K562 (cell line): ENCODE results near the gene EOLA1. TPM values are rescaled to one million over a fixed set of nuclear protein-coding genes. Genes with fewer than 3 reads are reported as not detected.
A peak's percentile ranks its signal among the peaks of the same experiment; 100 is the strongest.

Experiments used
- EWSR1 ChIP-seq: fragments of 450-650 bp; IDR thresholded peaks from 2 replicates; pipeline ENCODE4 v1.6.1; 2018; ENCODE audit warnings: borderline replicate concordance, mild to moderate bottlenecking, low read depth, moderate library complexity; ENCODE audit not compliant: partially characterized antibody
- FOXP1 ChIP-seq: sonication (generic); formaldehyde crosslinking; IDR thresholded peaks from 2 replicates; pipeline ENCODE4 v1.8.0; 2022; ENCODE audit warnings: mild to moderate bottlenecking, missing genetic modification reagents
- GABPA ChIP-seq: fragments of 200-800 bp; sonication (Bioruptor generic); conservative IDR thresholded peaks from 2 replicates; pipeline ENCODE4 v1.6.1; 2016; ENCODE audit warnings: low read depth, missing genetic modification characterization, missing compliant biosample characterization
- JUND ChIP-seq, 2 experiments: IDR thresholded peaks; 2 replicates in 1 of 2; 3 replicates in 1 of 2; pipeline ENCODE4 v1.6.1; 2011; ENCODE audit warnings: borderline replicate concordance in 2 of 2, low read depth in 2 of 2, low read length in 2 of 2, improper control_type of control experiment in 1 of 2, missing biosample characterization in 1 of 2, missing genetic modification characterization in 1 of 2, missing genetic modification reagents in 1 of 2
- SPI1 ChIP-seq: IDR thresholded peaks from 2 replicates; pipeline ENCODE4 v1.6.1; 2011; ENCODE audit warnings: low read depth, low read length, control low read depth, borderline replicate concordance
- SRSF9 ChIP-seq: fragments of 200-400 bp; formaldehyde crosslinking; IDR thresholded peaks from 2 replicates; pipeline ENCODE4 v1.6.1; 2017; ENCODE audit warnings: low read depth, low read length, borderline replicate concordance
- ZNF766 ChIP-seq: fragments of 200-800 bp; sonication (Bioruptor generic); conservative IDR thresholded peaks from 2 replicates; pipeline ENCODE4 v1.6.1; 2016; ENCODE audit warnings: missing genetic modification characterization, missing compliant biosample characterization
- polyA plus RNA-seq, 8 experiments: library from polyadenylated mRNA; depleted of rRNA in 4 of 8; stranded (reverse) in 5 of 8; unstranded in 3 of 8; fragments of >200 nt; fragmentation: Nextera tagmentation in 2 of 8; fragmentation: Illumina TruSeq in 1 of 8; extraction: Ambion mirVana in 2 of 8; extraction: Trizol in 1 of 8; gene quantifications; 2 replicates each; pipeline versions ENCODE4 v1.2.1 to v1.2.3, GENCODE V29; 2011 to 2014; ENCODE audit warnings: inconsistent platforms in 1 of 8, missing spikeins in 1 of 8
- total RNA-seq, 7 experiments: library from RNA; depleted of rRNA in 6 of 7; stranded (reverse); fragments of >200 nt in 6 of 7; fragmentation: Illumina TruSeq in 2 of 7; extraction: Trizol in 2 of 7; gene quantifications; 2 replicates each; pipeline versions ENCODE4 v1.2.1 to v1.2.3, GENCODE V29; 2011 to 2021; ENCODE audit warnings: low replicate concordance in 1 of 7
- TF ChIP-seq, protein P1 (sequence below): sonication (generic); formaldehyde crosslinking; IDR thresholded peaks from 2 replicates; pipeline ENCODE4 v1.8.1; 2023; ENCODE audit warnings: mild to moderate bottlenecking, missing genetic modification reagents, moderate library complexity
- TF ChIP-seq, protein P2 (sequence below), 2 experiments: fragments of 250-450 bp in 1 of 2; fragments of 450-650 bp in 1 of 2; sonication (Bioruptor Pico) in 1 of 2; IDR thresholded peaks; 2 replicates each; pipeline versions ENCODE4 v1.6.1 to v1.8.0; 2016 to 2021; ENCODE audit warnings: mild to moderate bottlenecking in 2 of 2, moderate library complexity in 2 of 2, missing compliant biosample characterization in 1 of 2, missing genetic modification characterization in 1 of 2
- TF ChIP-seq, protein P3 (sequence below): fragments of 250-450 bp; sonication (Bioruptor Pico); IDR thresholded peaks from 2 replicates; pipeline ENCODE4 v1.5.0; 2021

The EOLA1 gene
- total and polyA plus RNA-seq, 9 of the 15 experiments (the other 6 are each of a cell fraction or from before 2014, with no cell fraction given): 6.3 to 32.9 (median 18.2) TPM

DNA sequence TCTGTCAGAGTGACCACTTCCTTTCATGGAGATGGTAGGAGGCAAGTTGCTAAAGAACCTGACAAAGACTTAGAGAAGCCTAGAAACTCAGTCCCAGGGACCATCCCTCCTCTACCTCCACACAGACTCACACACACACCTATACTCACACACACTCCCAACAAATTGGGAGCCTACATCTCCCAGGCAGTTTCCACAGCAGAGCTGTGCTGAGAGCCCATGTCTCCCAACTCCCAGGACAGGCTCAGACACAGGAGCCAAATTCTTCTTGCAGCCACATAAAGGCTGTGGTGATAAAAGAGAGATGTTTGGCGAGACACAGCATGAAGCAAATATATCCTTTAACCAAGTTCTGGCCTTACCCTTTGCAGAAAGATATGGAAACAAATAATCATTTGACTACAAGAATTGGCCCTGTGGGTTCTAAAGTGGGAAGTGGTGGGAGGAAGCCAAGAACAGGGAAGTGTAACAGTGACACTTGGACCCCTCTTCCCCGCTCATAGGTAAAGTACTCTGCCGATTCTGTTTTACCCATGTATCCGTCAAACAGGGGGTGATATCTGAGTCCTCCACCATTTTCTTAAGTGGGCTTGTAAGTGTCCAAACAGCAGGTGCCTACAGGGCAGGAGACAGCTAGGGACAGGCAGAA is 24.7 kb upstream of the EOLA1 start (continued):
- TF ChIP-seq, protein P1, sequence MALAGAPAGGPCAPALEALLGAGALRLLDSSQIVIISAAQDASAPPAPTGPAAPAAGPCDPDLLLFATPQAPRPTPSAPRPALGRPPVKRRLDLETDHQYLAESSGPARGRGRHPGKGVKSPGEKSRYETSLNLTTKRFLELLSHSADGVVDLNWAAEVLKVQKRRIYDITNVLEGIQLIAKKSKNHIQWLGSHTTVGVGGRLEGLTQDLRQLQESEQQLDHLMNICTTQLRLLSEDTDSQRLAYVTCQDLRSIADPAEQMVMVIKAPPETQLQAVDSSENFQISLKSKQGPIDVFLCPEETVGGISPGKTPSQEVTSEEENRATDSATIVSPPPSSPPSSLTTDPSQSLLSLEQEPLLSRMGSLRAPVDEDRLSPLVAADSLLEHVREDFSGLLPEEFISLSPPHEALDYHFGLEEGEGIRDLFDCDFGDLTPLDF: no peak
- TF ChIP-seq GABPA (tag) (0 out of 2 replicates have a peak, but pooled peaks have one; percentile 22), SPI1 (peak; percentile 61; the same call in 1 of the 2 replicates), SRSF9 (no peak), EWSR1 (no peak), FOXP1 (CRISPR knock-in tag) (no peak), JUND (IDR thresholded peaks at IDR 0.05; ENCODE audit: borderline replicate concordance, low read depth, low read length) (no peak), JUND (tag; IDR thresholded peaks at IDR 0.05; ENCODE audit: borderline replicate concordance, low read depth, low read length) (no peak), ZNF766 (CRISPR knock-in tag) (no peak)
- TF ChIP-seq, protein P2, sequence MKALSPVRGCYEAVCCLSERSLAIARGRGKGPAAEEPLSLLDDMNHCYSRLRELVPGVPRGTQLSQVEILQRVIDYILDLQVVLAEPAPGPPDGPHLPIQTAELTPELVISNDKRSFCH (CRISPR knock-in tag; IDR thresholded peaks at IDR 0.05): no peak
- TF ChIP-seq, protein P2 (tag; IDR thresholded peaks at IDR 0.05): no peak
- TF ChIP-seq, protein P3, sequence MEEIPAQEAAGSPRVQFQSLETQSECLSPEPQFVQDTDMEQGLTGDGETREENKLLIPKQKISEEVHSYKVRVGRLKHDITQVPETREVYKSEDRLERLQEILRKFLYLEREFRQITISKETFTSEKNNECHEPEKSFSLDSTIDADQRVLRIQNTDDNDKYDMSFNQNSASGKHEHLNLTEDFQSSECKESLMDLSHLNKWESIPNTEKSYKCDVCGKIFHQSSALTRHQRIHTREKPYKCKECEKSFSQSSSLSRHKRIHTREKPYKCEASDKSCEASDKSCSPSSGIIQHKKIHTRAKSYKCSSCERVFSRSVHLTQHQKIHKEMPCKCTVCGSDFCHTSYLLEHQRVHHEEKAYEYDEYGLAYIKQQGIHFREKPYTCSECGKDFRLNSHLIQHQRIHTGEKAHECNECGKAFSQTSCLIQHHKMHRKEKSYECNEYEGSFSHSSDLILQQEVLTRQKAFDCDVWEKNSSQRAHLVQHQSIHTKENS: no peak
- TF ChIP-seq, all 486 proteins: peak for 3
